Fibroblast of peridontal ligament (primary cell): ENCODE measurements around the gene NELL1.

Experiments used
- DNase-seq: peaks from one replicate; pipeline ENCODE4 v3.0.0-alpha.2; 2010; ENCODE audit errors: extremely low read depth

Gene NELL1

GRCh38 chr11:20964985-20965384, 295.6 kb downstream of the NELL1 start:
- no peak for DNase-seq

- DNase-seq: no peak
Observed at GRCh38 chr11:20966489-20966888, 297.1 kb downstream of the NELL1 start.

- DNase-seq: no peak
Observed at GRCh38 chr11:20973940-20974559, 304.7 kb downstream of the NELL1 start.

- no peak for DNase-seq
Observed at GRCh38 chr11:20980736-20981135, 311.4 kb downstream of the NELL1 start.

- DNase-seq: no peak
Observed at GRCh38 chr11:20990447-20990846, 321.1 kb downstream of the NELL1 start.

GRCh38 chr11:20991471-20991870, 322.1 kb downstream of the NELL1 start:
- no peak for DNase-seq

- no peak for DNase-seq
Observed at GRCh38 chr11:21007297-21007696, 337.9 kb downstream of the NELL1 start.

- no peak for DNase-seq
Observed at GRCh38 chr11:21018248-21018647, 348.9 kb downstream of the NELL1 start.

GRCh38 chr11:21026685-21027084, 357.3 kb downstream of the NELL1 start:
- DNase-seq: no peak

GRCh38 chr11:21037850-21038249, 368.5 kb downstream of the NELL1 start:
- DNase-seq: no peak

- no peak for DNase-seq
Observed at GRCh38 chr11:21038801-21039200, 369.4 kb downstream of the NELL1 start.

- no peak for DNase-seq
Observed at GRCh38 chr11:21040630-21041029, 371.2 kb downstream of the NELL1 start.

- DNase-seq: no peak
Observed at GRCh38 chr11:21048626-21049025, 379.2 kb downstream of the NELL1 start.

GRCh38 chr11:21053466-21053865, 384.1 kb downstream of the NELL1 start:
- DNase-seq: no peak

GRCh38 chr11:21056644-21057043, 387.3 kb downstream of the NELL1 start:
- no peak for DNase-seq

- DNase-seq: no peak
Observed at GRCh38 chr11:21059879-21060278, 390.5 kb downstream of the NELL1 start.

- no peak for DNase-seq
Observed at GRCh38 chr11:21066030-21066429, 396.6 kb downstream of the NELL1 start.

GRCh38 chr11:21068886-21069285, 399.5 kb downstream of the NELL1 start:
- no peak for DNase-seq

- DNase-seq: no peak
Observed at GRCh38 chr11:21069909-21070308, 400.5 kb downstream of the NELL1 start.

- DNase-seq: no peak
Observed at GRCh38 chr11:21072558-21072957, 403.2 kb downstream of the NELL1 start.

- no peak for DNase-seq
Observed at GRCh38 chr11:21082853-21083252, 413.5 kb downstream of the NELL1 start.

GRCh38 chr11:21088930-21089329, 419.5 kb downstream of the NELL1 start:
- DNase-seq: no peak

- no peak for DNase-seq
Observed at GRCh38 chr11:21104641-21105040, 435.3 kb downstream of the NELL1 start.

- no peak for DNase-seq
Observed at GRCh38 chr11:21105196-21105917, 436.0 kb downstream of the NELL1 start.
